Mucosa of descending colon (tissue), 3 donors: Measurements from ENCODE around the gene WSB1. TPM values are rescaled to one million over a fixed set of nuclear protein-coding genes. Genes with fewer than 3 reads are reported as not detected.

Experiments
- ATAC-seq: fragments of 200-7000 bp; cut with Tn5 transposase; one replicate; pipeline ENCODE4 v1.9.1; 2020; ENCODE audit warnings: mild to moderate bottlenecking, moderate library complexity
- DNase-seq, 3 donors: peaks; one replicate each; pipeline ENCODE4 v3.0.0-alpha.2; 2020
- H3K36me3 ChIP-seq: fragments of 200-600 bp; one replicate; pipeline ENCODE4 v1.8.0; 2021; ENCODE audit warnings: low read depth, mild to moderate bottlenecking
- H3K4me1 ChIP-seq: fragments of 200-600 bp; one replicate; pipeline ENCODE4 v1.8.0; 2021; ENCODE audit warnings: low read depth, mild to moderate bottlenecking
- H3K4me3 ChIP-seq: fragments of 200-600 bp; one replicate; pipeline ENCODE4 v1.8.0; 2021; ENCODE audit warnings: mild to moderate bottlenecking
- H3K9me3 ChIP-seq: fragments of 200-600 bp; one replicate; pipeline ENCODE4 v1.8.0; 2021; ENCODE audit warnings: mild to moderate bottlenecking
- CTCF ChIP-seq: fragments of 200-600 bp; IDR thresholded peaks from one replicate; pipeline ENCODE4 v1.8.0; 2022; ENCODE audit warnings: antibody characterized with exemption, mild to moderate bottlenecking
- intact Hi-C, 2 donors: fragments of 100-400 bp; cut with DNase I in 1 of 2; cut with micrococcal nuclease in 1 of 2; formaldehyde crosslinking; loops; one replicate each; pipeline versions ENCODE4 v1.11.0 to v1.11.1; 2022; cut with DNase I, micrococcal nuclease
- total RNA-seq, 3 donors: library from RNA; stranded (reverse); fragmentation: NEBNext Ultra II Directional in 2 of 3; extraction: Animal tissue kit (Norgen Biotek cat#: 25700) in 2 of 3; gene quantifications; one replicate each; pipeline versions ENCODE4 v1.2.1 to v1.2.4, GENCODE V29; 2021 to 2023
- donor health status: DM: no; HTN: no; CAD: no; lungs with moderate emphysema.
- donor health status: DM: no; HTN: no; CAD: no.
- donor health status: DM: no; HTN: yes; CAD: no.

Gene WSB1
- total RNA-seq, 3 donors from 2014 or later, result 115 to 149 (median 137) TPM

DNA sequence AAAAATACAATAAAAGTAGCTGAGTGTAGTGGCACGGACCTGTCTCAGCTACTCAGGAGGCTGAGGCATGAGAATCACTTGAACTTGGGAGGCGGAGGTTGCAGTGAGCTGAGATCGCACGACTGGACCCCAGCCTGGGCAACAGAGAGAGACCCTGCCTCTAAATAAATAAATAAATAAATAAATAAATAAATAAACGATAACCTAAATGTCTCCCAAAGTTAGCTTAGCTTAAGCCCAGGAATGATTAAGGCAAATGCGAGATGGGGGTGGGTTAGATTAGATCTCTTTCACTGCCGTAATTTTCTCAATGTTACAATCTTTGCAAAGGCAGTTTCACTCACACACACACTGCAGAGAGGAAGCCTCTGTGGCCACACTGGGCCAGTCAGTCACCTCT, 46.7 kb downstream of the WSB1 start:
- Histone ChIP-seq H3K36me3 (no peaks in the 10 kb centered on the region), H3K4me1 (peaks cover 4% of the 10 kb centered on the region), H3K9me3 (no peaks in the 10 kb centered on the region), H3K4me3 (no peak overlapping the region)
- intact Hi-C loops, result no loop called here
- DNase-seq (no peak), ATAC-seq (no peak)
- TF ChIP-seq CTCF, result no peak

DNA sequence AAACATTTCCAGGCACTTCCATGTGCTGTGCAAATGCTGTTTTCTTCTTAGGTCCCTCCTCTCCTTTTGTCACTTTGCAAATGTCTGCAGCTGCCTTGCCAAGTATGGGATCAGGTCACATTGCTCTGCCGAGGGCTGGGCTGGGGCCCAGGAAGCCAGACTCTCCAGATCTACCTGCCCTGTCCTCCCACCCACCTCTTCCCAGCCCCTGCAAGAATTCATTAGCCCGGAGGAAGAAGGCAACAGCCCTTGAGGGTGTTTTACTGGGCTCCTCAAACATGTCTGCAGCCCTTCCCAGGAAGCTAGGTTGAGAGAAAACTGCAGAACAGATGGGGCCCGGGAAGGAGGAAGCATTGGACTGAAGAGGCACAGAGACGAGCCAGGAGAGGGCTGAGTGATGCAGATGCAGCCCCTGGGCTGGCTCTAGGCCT, 47.1 kb downstream of the WSB1 start:
- no peak for DNase-seq
- H3K9me3 ChIP-seq, result no peaks in the 10 kb centered on the region
- H3K4me1 ChIP-seq, result peaks cover 4% of the 10 kb centered on the region
- TF ChIP-seq CTCF, result no peak
- H3K36me3 ChIP-seq, result no peaks in the 10 kb centered on the region
- intact Hi-C loops, result no loop called here
- no peak for ATAC-seq
- no peak overlapping the region for H3K4me3 ChIP-seq

- Histone ChIP-seq H3K9me3 (no peaks in the 10 kb centered on the region), H3K4me3 (no peak overlapping the region), H3K36me3 (no peaks in the 10 kb centered on the region), H3K4me1 (peaks cover 4% of the 10 kb centered on the region)
- DNase-seq, result no peak
- no peak for TF ChIP-seq CTCF
- no peak for ATAC-seq
- intact Hi-C loops, result no loop called here
Observed at GRCh38 chr17:27342059-27342458, 48.1 kb downstream of the WSB1 start.

DNA sequence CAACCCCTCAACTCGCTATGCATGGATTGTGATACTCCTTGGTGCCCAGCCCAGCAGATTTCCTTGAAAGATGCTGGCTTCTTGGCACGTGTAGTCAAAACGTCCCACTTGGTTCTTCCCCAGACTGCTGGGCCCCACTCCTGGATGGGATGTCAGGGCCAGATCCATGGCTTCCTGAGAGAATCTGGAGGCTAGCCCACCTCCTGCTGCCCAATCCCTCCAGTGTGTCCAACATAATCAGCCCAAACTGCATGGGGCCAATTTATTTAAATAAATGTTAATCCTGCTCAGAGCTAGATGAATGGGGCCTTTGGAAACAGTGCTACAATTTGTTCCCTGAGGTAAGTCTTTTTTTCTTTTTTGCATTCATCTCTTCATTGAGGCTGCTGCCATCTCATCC, 49.4 kb downstream of the WSB1 start:
- Histone ChIP-seq H3K36me3 (no peaks in the 10 kb centered on the region), H3K4me3 (no peak overlapping the region), H3K9me3 (no peaks in the 10 kb centered on the region), H3K4me1 (peaks cover 4% of the 10 kb centered on the region)
- intact Hi-C loops, result no loop called here
- DNase-seq (no peak), ATAC-seq (no peak)
- TF ChIP-seq CTCF, result no peak

DNA sequence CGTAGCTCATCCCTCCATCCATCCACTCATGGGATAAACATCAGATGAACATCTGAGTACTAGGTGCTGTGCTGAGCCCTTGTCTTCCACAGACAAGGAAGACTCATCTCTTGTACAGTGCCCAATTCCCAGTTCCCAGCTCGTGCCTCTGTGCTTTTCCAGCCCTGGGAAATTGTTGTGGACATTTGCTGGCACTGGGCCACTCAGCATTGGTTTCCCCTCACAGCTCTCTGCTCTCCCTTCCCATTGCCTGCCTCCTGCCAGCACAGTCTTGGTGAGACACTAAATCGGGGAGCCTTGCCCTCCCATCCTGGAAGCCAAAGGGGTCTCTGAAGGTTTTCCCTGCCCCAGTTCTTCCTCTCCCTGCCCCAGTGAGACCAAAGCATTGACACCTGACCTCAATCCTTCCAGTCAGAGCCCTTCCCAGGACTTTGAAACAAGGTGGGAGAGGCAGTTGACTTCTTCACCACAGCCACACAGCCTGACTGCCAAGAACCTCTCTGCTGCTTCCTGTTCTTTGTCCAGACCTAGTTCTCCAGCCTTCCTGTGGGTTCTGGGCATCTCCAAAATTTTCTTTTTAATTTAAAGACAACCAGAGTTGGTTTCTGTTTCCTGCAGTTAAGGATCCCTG, 50.2 kb downstream of the WSB1 start:
- no peak overlapping the region for H3K4me3 ChIP-seq
- TF ChIP-seq CTCF, result no peak
- intact Hi-C loops, result no loop called here
- H3K36me3 ChIP-seq, result no peaks in the 10 kb centered on the region
- ATAC-seq (no peak), DNase-seq (no peak)
- H3K9me3 ChIP-seq, result no peaks in the 10 kb centered on the region
- peaks cover 7% of the 10 kb centered on the region for H3K4me1 ChIP-seq
